HepG2 (cell line): Measurements from ENCODE around the gene ZSWIM7.

Source experiments
- ELF3 ChIP-seq: IDR thresholded peaks from 2 replicates; pipeline ENCODE4 v1.6.1; 2016; ENCODE audit warnings: missing genetic modification reagents, missing compliant biosample characterization
- NFIC ChIP-seq: IDR thresholded peaks from 2 replicates; pipeline ENCODE4 v1.6.1; 2012; ENCODE audit warnings: mild to moderate bottlenecking, low read length, inconsistent platforms

DNA sequence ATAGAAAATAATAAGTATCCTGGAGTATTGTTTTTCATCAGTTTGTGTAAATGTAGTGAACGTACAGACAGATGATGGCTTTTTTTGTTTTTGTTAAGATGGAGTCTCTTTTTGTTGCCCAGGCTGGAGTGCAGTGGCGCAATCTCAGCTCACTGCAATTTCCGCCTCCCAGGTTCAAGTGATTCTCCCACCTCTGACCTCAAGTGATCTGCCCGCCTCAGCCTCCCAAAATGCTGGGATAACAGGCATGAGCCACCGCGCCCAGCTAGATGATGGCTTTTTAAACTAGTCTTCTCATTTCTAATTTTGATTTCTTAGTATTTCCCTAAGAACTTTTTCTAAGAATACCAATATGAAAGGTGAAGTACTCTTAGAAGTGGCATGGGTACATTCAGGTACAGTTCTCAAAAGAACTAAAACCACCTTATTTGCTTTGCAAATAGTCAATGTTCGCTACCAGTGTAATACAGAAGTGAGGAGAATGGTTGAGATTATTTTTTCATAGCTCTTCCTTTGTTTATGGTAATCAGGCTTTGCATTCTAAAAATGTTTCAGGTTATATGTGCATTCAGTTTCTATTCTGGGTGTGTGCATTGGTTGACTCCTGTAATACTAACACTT, 34.3 kb upstream of the ZSWIM7 start:
- TF ChIP-seq NFIC (no peak), ELF3 (CRISPR knock-in tag) (no peak)
